Activated CD8-positive, alpha-beta T cell treated with anti-CD3 and anti-CD28 coated beads for 36 hours (primary cell): ENCODE measurements around the gene FITM1. TPM values are rescaled to one million over a fixed set of nuclear protein-coding genes. Genes with fewer than 3 reads are reported as not detected.

ENCODE experiments used
- ATAC-seq: fragments of 200-7000 bp; cut with Tn5 transposase; one replicate; pipeline ENCODE4 v1.10.0; 2021; ENCODE audit warnings: mild to moderate bottlenecking, moderate library complexity
- CTCF ChIA-PET: fragments of 350-600 bp; sonication (Branson Sonifier 250); formaldehyde crosslinking; loops from one replicate; lab custom pipeline; 2021; ENCODE audit warnings: antibody characterized with exemption; lab: Charles Lee
- POLR2A ChIA-PET: fragments of 350-600 bp; sonication (Branson Sonifier 250); formaldehyde crosslinking; loops from one replicate; lab custom pipeline; 2021; ENCODE audit warnings: antibody characterized with exemption; lab: Charles Lee
- DNase-seq: peaks from one replicate; pipeline ENCODE4 v3.0.0-alpha.2; 2020
- H3K27ac Mint-ChIP-seq: one replicate; pipeline ENCODE4 v1.8.0; 2021; ENCODE audit warnings: mild to moderate bottlenecking, mixed read lengths
- H3K27me3 Mint-ChIP-seq: one replicate; pipeline ENCODE4 v1.8.0; 2021; ENCODE audit warnings: mixed read lengths
- H3K36me3 Mint-ChIP-seq: one replicate; pipeline ENCODE4 v1.8.0; 2021; ENCODE audit warnings: low read depth, mixed read lengths
- H3K4me1 Mint-ChIP-seq: one replicate; pipeline ENCODE4 v1.8.0; 2021; ENCODE audit warnings: low read depth, mixed read lengths
- H3K4me3 Mint-ChIP-seq: one replicate; pipeline ENCODE4 v1.8.0; 2021; ENCODE audit warnings: mild to moderate bottlenecking, moderate library complexity, mixed read lengths
- H3K9me3 Mint-ChIP-seq: one replicate; pipeline ENCODE4 v1.8.0; 2021; ENCODE audit warnings: mixed read lengths
- CTCF ChIP-seq: fragments of 200-600 bp; IDR thresholded peaks from one replicate; pipeline ENCODE4 v1.8.0; 2022; ENCODE audit warnings: antibody characterized with exemption, mild to moderate bottlenecking
- intact Hi-C: fragments of 100-400 bp; cut with micrococcal nuclease; formaldehyde crosslinking; loops from one replicate; pipeline ENCODE4 v1.10.0; 2022
- total RNA-seq, 2 experiments: library from RNA; stranded (reverse); gene quantifications; one replicate each; pipeline ENCODE4 v1.2.3, GENCODE V29; 2021

FITM1 gene
- total RNA-seq, 2 experiments from 2014 or later: 0.56 to 0.69 TPM

- DNase-seq (no peak), ATAC-seq (no peak)
- Mint-ChIP-seq H3K4me3 (peak overlapping the region; percentile 93), H3K27me3 (no peaks in the 10 kb centered on the region), H3K27ac (peak overlapping the region; percentile 95), H3K9me3 (no peaks in the 10 kb centered on the region), H3K36me3 (peaks cover 26% of the 10 kb centered on the region), H3K4me1 (peaks cover 24% of the 10 kb centered on the region)
- intact Hi-C loops: loop anchor here (5.0 kb wide), 1 partner anchor 81 kb away; no protein-coding TSS in a partner anchor
- no peak for TF ChIP-seq CTCF
- ChIA-PET POLR2A (interaction anchor here (0.7 to 9.0 kb wide), 10 partner anchors 11 to 68 kb away, joined by 3 to 80 read pairs (median 24); partner anchors contain the start of genes DCAF11, EMC9, IRF9 and NRL), CTCF (interaction anchor here (1.0 to 11.2 kb wide), 10 partner anchors 13 to 122 kb away, joined by 3 to 345 read pairs (median 29); partner anchors contain the start of genes CARMIL3, CPNE6, DCAF11 and IRF9)
Measured at GRCh38 chr14:24093207-24093900, 37.1 kb upstream of the FITM1 start.

- intact Hi-C loops: loop anchor here (5.0 kb wide), 1 partner anchor 82 kb away; no protein-coding TSS in a partner anchor
- no peaks in the 10 kb centered on the region for H3K9me3 Mint-ChIP-seq
- peaks cover 24% of the 10 kb centered on the region for H3K4me1 Mint-ChIP-seq
- TF ChIP-seq CTCF: no peak
- CTCF ChIA-PET: interaction anchor here (1.0 to 11.2 kb wide), 12 partner anchors 8 to 123 kb away, joined by 3 to 345 read pairs (median 16); partner anchors contain the start of genes CARMIL3, CPNE6, DCAF11 and IRF9
- DNase-seq (peak; percentile 91), ATAC-seq (peak; percentile 75)
- H3K4me3 Mint-ChIP-seq: peak within 1 kb of the TSS; percentile 93
- POLR2A ChIA-PET: interaction anchor here (0.6 to 9.0 kb wide), 22 partner anchors 8 to 774 kb away, joined by 3 to 80 read pairs (median 4); partner anchors contain the start of genes DCAF11, EMC9, IRF9 and NRL
- no peaks in the 10 kb centered on the region for H3K27me3 Mint-ChIP-seq
- H3K36me3 Mint-ChIP-seq: peaks cover 28% of the 10 kb centered on the region
- peak within 1 kb of the TSS; percentile 95 for H3K27ac Mint-ChIP-seq
Measured at GRCh38 chr14:24093901-24094840, 36.3 kb upstream of the FITM1 start, which contains the start of gene PCK2. Gene PCK2 (plus strand): TSS chr14:24094311. CDS start chr14:24094406, 95 bp downstream.

GRCh38 chr14:24094841-24095270, 35.6 kb upstream of the FITM1 start:
- Mint-ChIP-seq H3K4me1 (peaks cover 24% of the 10 kb centered on the region), H3K9me3 (no peaks in the 10 kb centered on the region), H3K4me3 (peak overlapping the region; percentile 93), H3K27me3 (no peaks in the 10 kb centered on the region), H3K27ac (peak overlapping the region; percentile 95), H3K36me3 (peaks cover 35% of the 10 kb centered on the region)
- ATAC-seq: no peak
- peak; percentile 34 for DNase-seq
- no peak for TF ChIP-seq CTCF
- intact Hi-C loops: loop anchor here (5.0 kb wide), 1 partner anchor 83 kb away; no protein-coding TSS in a partner anchor
- ChIA-PET CTCF (interaction anchor here (1.1 to 11.2 kb wide), 9 partner anchors 8 to 124 kb away, joined by 3 to 345 read pairs (median 5); partner anchors contain the start of genes DCAF11 and NRL), POLR2A (interaction anchor here (0.6 to 9.0 kb wide), 22 partner anchors 9 to 774 kb away, joined by 3 to 80 read pairs (median 4); partner anchors contain the start of genes DCAF11, EMC9, IRF9 and NRL)

- Mint-ChIP-seq H3K9me3 (no peaks in the 10 kb centered on the region), H3K27me3 (no peaks in the 10 kb centered on the region), H3K27ac (peak overlapping the region; percentile 95), H3K4me3 (peak overlapping the region; percentile 93), H3K36me3 (peaks cover 40% of the 10 kb centered on the region), H3K4me1 (peaks cover 22% of the 10 kb centered on the region)
- POLR2A ChIA-PET: interaction anchor here (0.6 to 9.0 kb wide), 22 partner anchors 10 to 775 kb away, joined by 3 to 80 read pairs (median 4); partner anchors contain the start of genes CARMIL3, DCAF11, EMC9 and IRF9
- no peak for TF ChIP-seq CTCF
- CTCF ChIA-PET: interaction anchor here (1.1 to 11.2 kb wide), 8 partner anchors 9 to 87 kb away, joined by 3 to 345 read pairs (median 6); partner anchors contain the start of genes DCAF11 and NRL
- ATAC-seq (peak; percentile 63), DNase-seq (peak; percentile 88)
- intact Hi-C loops: no loop called here
Measured at GRCh38 chr14:24095271-24096068, 35.0 kb upstream of the FITM1 start.
